Right ventricle myocardium superior (tissue), 1 donor: ENCODE data around the gene TNK2. TPM values are rescaled to one million over a fixed set of nuclear protein-coding genes. Genes with fewer than 3 reads are reported as not detected.
"Not testable (repeated sequence)": the region's sequence is repeated elsewhere in the genome, so short reads cannot be mapped to it uniquely, and the experiment has no call there.

ENCODE experiments used
- ATAC-seq: fragments of 200-7000 bp; cut with Tn5 transposase; one replicate; pipeline ENCODE4 v1.9.1; 2020; ENCODE audit warnings: mild to moderate bottlenecking; ENCODE audit not compliant: poor library complexity
- DNase-seq: peaks from one replicate; pipeline ENCODE4 v3.0.0-alpha.2; 2020
- intact Hi-C: fragments of 100-400 bp; cut with DNase I; formaldehyde crosslinking; loops from one replicate; pipeline ENCODE4 v1.11.2; 2022
- long read RNA-seq: library from polyadenylated mRNA; unstranded; transcript quantifications from one replicate; pipeline ENCODE4 v2.0.0, GENCODE V29; 2021
- total RNA-seq: library from RNA; stranded (reverse); fragmentation: NEBNext Ultra II Directional; extraction: Animal tissue kit (Norgen Biotek cat#: 25700); gene quantifications from one replicate; pipeline ENCODE4 v1.2.1, GENCODE V29; 2021
- donor health status: DM: no; HTN: yes; CAD: no; lungs with severe emphysema.

Gene TNK2
- 26.7 TPM for total RNA-seq
- long read RNA-seq, transcript TNK2-205 (4 exons, 3,377 nt), result major isoform, 10 of 16 reads
- long read RNA-seq, partial matches to known transcripts, result 1 of 16 reads
- long read RNA-seq, other reads (novel, unspliced or antisense), result 5 of 16 reads

GRCh38 chr3:195907934-195908693 is at the start of gene TNK2:
TSS of gene TNK2 (minus strand) at chr3:195908551. CDS start at chr3:195888588, 19,963 bp downstream.
- ATAC-seq, result peak; percentile 56
- intact Hi-C loops, result no loop called here
- peak; percentile 74 for DNase-seq

GRCh38 chr3:195956577-195956976 is 48.2 kb upstream of the TNK2 start:
- intact Hi-C loops, result no loop called here
- ATAC-seq (no peak), DNase-seq (no peak)

GRCh38 chr3:195955416-195955841 is 47.1 kb upstream of the TNK2 start:
- intact Hi-C loops, DNase-seq: not testable (repeated sequence)
- ATAC-seq, result peak; percentile 7

GRCh38 chr3:195954752-195955119 is 46.4 kb upstream of the TNK2 start:
- intact Hi-C loops, DNase-seq: not testable (repeated sequence)
- peak; percentile 39 for ATAC-seq

- ATAC-seq (peak; percentile 99), DNase-seq (peak; percentile 90)
- intact Hi-C loops, result not testable (repeated sequence)
Measured at GRCh38 chr3:195954052-195954751, 45.9 kb upstream of the TNK2 start.

GRCh38 chr3:195952590-195952989 is 44.2 kb upstream of the TNK2 start:
- ATAC-seq, DNase-seq, intact Hi-C loops: not testable (repeated sequence)

GRCh38 chr3:195951443-195952177 is 43.3 kb upstream of the TNK2 start:
- intact Hi-C loops, ATAC-seq, DNase-seq: not testable (repeated sequence)

GRCh38 chr3:195950731-195951130 is 42.4 kb upstream of the TNK2 start:
- ATAC-seq, DNase-seq, intact Hi-C loops: not testable (repeated sequence)

GRCh38 chr3:195950164-195950563 is 41.8 kb upstream of the TNK2 start:
- DNase-seq, ATAC-seq, intact Hi-C loops: not testable (repeated sequence)

GRCh38 chr3:195946910-195947699 is 38.8 kb upstream of the TNK2 start:
- DNase-seq, ATAC-seq, intact Hi-C loops: not testable (repeated sequence)

- DNase-seq, ATAC-seq, intact Hi-C loops: not testable (repeated sequence)
Measured at GRCh38 chr3:195941265-195941815, 33.0 kb upstream of the TNK2 start.

- intact Hi-C loops, ATAC-seq, DNase-seq: not testable (repeated sequence)
Measured at GRCh38 chr3:195940806-195941205, 32.5 kb upstream of the TNK2 start.

- DNase-seq, intact Hi-C loops, ATAC-seq: not testable (repeated sequence)
Measured at GRCh38 chr3:195939526-195940470, 31.4 kb upstream of the TNK2 start.

GRCh38 chr3:195933044-195933430 is 24.7 kb upstream of the TNK2 start:
- DNase-seq, intact Hi-C loops, ATAC-seq: not testable (repeated sequence)

GRCh38 chr3:195932418-195933043 is 24.2 kb upstream of the TNK2 start:
- ATAC-seq, result no peak
- DNase-seq, result no peak
- intact Hi-C loops, result no loop called here

GRCh38 chr3:195931582-195932273 is 23.4 kb upstream of the TNK2 start:
- no peak for ATAC-seq
- no peak for DNase-seq
- intact Hi-C loops, result no loop called here
